Measurements from ENCODE around the gene PSORS1C1.

The PSORS1C1 gene

DNA sequence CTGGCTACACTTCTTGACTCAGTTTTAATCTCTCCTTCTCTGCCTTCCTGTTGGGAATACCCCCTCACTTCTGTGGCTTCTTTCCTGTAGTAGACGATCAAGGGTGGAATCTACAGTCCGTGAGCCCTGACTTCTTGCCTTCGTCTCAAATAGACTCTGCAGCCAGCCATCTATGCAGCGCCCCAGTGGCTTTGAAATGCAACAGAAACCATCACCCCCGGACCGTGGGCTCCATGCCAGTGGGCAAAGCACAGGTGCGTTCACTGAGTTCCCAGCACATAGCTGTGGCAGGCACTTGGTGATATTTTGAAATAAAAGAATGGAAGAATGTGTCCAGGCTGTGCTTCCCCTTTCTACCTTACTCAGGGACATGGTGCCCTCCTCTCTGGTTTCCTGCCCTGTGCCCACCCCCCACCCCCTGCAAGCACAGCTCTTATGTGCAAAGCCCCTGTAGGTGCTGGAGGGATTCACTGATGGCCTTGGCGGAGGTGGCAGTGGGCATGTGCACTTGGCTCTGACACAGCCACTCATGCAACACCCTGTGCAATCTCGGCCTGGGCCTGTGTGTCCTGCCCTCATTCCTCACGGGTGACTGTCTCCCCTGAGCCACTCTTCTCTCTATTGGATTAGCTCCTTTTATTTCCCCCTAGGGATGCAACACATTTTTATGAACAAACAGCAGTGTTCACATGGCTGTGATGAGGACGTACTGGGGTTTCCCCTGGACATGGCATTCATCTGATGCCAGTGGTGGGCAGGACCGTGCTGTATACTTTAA lies 11.2 kb downstream of the PSORS1C1 start:
- DNase-seq (ENCODE audit: low read depth in 2 of 3, low spot score in 2 of 3): no peak

DNA sequence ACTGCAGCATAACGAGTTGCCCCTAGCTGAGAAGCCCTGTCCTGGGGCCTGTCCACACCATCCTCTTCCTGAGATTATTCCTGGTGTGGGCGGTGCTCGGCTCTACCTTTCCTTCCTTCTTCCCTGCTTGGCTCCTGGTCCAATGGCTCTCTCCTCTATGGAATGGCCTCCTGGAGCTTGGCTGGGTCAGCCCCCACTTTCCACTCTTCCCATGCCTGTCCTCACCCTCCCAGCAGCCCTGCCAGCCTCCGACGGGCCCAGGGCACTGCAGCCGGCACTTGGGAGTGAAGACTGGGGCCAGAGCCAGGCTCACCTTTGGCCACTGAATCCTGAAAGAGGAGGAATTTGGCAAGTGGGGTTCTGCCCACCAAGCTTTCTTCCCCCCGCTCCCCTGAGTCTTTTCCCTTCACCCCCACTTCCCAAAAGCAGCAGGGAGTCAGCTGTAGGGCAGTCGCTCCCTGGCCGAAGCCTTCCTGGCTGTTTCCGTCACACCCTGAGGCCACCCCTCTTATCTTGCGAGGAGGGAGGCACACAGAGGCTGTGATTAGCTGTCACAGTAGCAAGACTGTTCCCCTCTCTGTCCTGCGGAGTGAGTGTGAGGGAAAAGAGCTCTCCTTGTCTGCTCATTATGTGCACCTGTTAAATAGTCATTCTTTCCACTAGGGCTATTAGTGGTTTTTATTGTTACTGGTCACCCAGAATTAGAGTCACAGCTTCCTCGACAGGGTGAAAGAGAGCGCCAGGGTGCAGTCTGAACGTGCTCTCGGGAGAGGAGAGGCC lies 12.0 kb downstream of the PSORS1C1 start:
- no peak for DNase-seq (ENCODE audit: low read depth in 2 of 3, low spot score in 2 of 3)

DNA sequence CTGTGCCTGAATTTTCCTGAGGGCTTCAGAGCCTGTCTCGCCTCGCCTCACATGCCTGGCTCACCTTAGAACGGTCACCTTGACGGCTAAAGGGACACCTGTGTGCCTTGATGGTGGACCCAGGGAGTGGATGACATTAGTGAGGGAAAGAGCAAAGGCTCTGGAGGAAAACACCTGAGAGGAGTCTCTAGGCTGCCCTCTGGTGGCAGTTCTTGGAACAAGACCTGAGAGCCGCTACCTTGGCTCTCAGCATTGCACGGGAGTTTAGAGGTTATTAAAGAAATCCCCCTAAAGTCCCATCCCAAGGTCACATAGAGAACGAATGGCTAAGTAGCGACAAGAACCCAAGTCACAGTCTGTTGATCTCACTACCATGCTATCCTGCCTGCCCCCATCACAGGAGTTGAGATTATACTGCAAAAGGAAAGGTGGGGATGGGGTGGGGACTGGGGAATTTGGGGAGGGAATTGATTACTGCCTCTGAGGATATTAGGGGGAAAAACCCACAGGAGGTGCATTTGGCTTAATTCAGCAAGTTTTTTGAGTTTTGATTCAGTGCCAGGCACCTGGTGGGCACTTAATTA lies 13.6 kb downstream of the PSORS1C1 start:
- DNase-seq (ENCODE audit: low read depth in 2 of 3, low spot score in 2 of 3): peak; percentile 23 to 59 (median 40)

DNA sequence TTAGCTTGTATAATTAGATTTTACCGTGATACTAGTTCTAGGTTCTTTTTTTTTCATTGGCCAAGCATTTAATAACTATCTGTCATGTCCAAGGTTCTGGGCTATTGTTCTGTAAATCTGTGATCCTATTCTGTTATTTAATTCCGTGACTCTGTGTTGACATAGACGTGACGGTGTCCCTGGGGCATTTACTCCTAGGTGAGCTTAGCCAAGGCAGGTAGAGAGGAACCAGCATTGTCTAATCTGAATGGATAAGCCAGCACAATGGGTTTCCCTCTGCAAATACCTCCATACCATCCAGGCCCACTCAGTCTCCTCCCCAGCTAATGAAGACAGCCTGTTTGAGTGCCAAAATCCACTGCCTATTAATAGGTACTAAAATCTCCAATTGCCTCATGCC lies 14.5 kb downstream of the PSORS1C1 start:
- no peak for DNase-seq (ENCODE audit: low read depth in 2 of 3, low spot score in 2 of 3)

DNA sequence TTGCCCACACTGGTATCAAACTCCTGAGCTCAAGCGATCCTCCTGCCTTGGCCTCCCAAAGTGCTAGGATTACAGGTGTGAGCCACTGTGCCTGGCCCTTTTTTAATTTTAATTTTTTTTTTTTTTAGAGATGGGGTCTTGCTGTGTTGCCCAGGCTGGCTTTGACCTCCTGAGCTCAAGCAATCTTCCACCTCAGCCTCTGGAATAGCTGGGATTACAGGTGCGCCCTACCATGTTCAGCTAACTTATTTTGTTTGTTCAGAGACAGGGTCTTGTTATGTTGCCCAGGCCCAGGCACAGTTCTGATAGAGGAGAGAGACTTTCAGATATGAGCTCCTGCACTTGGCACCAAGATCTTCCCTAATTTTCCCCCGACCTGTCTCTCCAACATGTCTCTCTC lies 16.2 kb downstream of the PSORS1C1 start:
- no peak for DNase-seq (ENCODE audit: low read depth in 2 of 3, low spot score in 2 of 3)

DNA sequence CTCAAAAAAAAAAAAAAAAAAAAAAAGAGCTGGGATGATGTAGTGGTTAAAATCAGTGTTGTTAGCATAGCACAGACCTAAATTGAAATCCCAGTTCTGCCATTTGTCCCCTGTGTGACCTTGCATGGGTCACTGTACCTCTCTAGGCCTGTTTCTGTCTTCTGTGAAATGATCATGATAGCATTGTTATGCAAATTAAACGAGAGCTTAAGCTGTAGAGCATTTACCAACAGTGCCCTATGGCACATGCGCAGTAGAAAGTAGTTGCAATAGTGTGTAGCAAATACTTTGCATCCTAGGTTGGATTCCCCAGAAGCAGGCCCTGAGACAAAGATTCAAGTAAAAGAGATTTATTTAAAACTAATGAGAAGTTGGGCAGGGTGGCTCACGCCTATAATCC lies 17.0 kb downstream of the PSORS1C1 start:
- no peak for DNase-seq (ENCODE audit: low read depth in 2 of 3, low spot score in 2 of 3)

DNA sequence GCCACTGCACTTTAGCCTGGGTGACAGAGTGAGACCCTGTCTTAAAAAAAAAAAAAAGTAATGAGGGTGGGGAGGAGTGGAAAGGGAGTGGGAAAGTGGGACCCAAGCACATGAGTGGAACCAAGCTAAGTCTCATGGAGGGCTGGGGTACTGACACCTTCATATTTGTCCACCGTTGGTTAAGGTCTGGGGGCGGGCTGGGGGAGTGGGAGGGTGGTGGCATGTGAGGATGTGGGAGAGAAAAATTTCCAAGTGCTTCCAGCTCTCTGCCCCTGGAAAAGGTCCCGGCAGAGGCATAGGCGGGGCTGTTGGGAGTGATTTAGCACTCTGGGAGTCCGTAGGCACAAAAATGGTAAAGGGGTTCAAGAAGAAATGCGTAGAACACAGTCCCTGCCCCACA lies 18.2 kb downstream of the PSORS1C1 start:
- no peak for DNase-seq (ENCODE audit: low read depth in 2 of 3, low spot score in 2 of 3)

DNA sequence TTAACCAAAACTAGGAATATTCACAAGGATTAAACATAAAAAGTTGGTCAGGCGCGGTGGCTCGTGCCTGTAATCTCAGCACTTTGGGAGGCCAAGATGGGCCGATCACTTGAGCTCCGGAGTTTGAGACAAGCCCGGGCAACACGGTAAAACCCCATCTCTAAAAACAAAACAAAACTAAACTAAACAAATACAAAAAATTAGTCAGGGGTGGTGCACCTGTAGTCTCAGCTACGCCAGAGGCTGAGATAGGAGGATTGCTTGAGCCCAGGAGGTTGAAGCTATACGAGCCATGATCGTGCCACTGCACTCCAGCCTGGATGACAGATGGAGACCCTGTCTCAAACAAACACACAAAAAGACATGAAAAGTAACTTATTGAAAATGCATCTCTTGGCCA lies 21.1 kb downstream of the PSORS1C1 start:
- no peak for DNase-seq (ENCODE audit: low read depth in 2 of 3, low spot score in 2 of 3)

DNA sequence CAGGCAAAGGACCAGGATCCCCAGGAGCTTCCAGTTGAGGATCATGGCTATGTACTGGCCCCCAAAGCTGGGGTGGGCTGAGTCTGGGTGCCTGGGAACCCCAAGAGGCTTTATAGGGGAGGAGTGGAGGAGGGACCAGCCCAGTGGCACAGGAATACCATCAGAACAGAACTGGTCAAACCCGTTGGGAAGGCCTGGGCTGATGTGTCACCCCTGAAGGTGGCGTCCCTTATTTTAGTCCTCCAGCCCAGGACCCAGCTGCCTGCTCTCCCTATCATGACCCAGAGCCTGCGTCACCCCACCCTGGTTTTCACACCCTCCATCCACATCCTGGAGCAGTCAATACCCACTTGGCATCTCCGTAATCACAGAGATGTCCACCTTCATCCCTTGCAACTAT lies 24.4 kb downstream of the PSORS1C1 start, which contains the start of gene PSORS1C2:
Gene PSORS1C2 (minus strand): TSS at position 85 of the 400 bp plus-strand sequence. CDS start 40 bp downstream, at position 45.
- DNase-seq (ENCODE audit: low read depth in 2 of 3, low spot score in 2 of 3): no peak

DNA sequence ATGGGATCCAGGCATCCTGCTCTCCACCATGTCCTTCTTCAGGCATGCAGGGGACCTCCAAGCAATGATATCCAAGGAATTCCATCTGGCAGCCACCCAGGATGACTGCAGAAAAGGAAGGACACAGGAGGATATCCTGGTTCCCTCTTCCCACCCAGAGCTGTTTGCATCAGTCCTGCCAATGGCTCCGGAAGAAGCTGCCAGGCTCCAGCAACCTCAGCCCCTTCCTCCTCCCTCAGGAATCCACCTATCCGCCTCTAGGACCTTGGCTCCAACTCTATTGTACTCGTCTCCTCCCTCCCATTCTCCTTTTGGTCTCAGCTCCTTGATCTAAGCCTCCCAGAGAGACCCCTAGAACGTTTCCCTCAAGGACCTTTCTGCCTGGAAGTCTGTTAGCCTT lies 25.0 kb downstream of the PSORS1C1 start:
- DNase-seq (ENCODE audit: low read depth in 2 of 3, low spot score in 2 of 3): no peak

DNA sequence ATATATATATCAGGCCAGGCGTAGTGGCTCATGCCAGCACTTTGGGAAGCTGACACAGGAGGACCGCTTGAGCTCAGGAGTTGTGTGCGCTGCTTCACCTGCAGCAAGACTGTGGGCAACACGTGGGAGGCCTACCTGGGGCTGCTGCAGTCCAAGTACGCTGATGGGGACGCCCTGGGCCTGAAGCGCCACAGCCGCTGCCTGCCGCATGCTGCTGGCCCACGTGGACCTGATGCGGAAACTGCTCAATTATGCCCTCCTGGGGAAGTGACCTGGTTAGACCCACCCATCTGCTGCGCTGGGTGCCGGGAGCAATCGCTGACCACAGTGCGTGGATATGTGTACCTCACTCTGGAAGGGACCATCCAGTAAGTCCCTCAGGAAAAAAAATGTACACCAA lies 26.0 kb downstream of the PSORS1C1 start:
- no peak for DNase-seq (ENCODE audit: low read depth in 2 of 3, low spot score in 2 of 3)

DNA sequence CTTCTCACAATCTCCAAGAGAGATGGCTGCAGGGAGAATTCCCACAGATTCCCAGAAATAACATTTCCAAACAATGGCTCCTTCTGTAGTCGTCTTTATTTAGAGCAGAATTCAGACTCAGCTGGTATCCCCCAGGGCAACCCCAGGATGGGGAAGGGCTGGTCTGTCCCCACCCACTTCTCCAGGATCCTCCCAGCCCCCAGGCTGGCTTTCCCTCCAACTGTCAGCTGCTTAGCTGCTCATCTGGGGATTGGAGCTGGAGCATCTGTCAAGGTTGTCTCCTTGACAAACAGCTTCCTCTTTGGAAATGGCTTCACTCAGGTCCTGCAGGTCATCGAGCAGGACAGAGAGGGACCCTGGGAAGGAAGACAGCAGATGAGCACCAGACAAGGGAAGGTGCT lies 27.8 kb downstream of the PSORS1C1 start:
- DNase-seq (ENCODE audit: low read depth in 2 of 3, low spot score in 2 of 3): no peak

DNA sequence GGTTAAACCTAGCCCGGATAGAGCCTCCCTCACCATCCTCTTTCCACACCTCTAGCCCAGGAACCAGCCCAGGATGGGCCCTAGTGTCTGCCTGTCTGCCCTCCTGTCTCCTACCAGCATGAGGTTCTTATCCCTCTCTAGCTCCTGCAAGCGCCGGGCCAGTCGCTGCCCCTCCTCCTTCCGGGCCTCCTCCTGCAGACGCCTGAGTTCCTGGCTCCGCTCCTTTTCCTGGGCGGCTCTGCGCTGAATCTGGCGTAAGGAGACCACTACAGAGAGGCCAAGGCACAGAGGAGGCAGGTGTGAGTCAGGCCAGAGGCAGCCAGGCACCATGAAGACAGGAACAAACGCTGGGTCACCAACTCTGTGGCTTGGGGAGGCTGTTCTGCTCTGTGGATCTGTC lies 28.5 kb downstream of the PSORS1C1 start:
- DNase-seq (ENCODE audit: low read depth in 2 of 3, low spot score in 2 of 3): no peak

DNA sequence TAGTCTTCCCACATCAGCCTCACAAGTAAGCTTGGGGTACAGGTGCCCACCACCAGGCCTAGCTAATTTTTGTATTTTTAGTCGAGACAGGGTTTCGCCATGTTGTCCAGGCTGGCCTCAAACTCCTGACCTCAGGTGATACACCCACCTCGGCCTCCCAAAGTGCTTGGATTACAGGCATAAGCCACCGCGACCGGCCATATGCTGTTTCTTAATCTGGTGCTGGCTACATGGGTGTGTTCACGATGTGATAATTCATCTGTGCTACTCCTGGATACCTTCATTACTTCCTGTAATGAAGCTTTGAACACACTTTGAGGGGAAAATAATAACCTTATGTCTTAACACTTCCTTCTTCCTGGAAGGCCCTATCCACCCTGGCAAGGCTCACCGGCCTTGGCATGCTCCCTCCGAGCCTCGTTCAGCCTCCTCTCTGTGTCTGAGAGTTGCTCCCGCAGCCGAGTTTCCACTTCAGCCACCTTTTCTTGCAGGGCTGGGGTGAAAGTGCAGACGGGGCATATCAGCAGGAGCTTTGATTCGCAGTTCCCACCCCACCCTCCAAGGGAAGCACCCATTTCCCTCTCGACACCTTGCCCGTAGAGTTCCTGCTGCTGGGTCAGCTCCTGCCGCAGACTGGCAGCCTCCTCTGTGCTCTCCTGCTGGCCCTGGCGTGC lies 29.8 kb downstream of the PSORS1C1 start:
- no peak for DNase-seq (ENCODE audit: low read depth in 2 of 3, low spot score in 2 of 3)

DNA sequence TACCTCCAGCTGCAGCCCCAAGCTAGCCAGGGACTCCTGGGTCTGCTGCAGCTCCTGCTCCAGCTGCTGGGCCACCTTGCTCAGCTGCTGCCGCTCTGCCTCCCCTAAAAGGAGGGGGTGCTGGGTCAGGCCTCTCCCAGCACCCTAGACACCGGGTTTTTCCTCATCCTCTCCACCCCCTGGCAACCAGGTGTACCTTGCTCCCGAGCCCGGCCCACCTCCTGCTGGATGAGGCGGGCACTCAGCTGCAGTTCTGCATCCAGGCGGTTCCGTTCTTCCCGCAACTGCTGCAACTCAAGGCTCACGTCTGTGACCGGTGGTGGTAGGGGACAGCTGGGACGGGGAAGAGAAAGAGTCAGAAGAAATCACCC lies 30.4 kb downstream of the PSORS1C1 start:
- DNase-seq (ENCODE audit: low read depth in 2 of 3, low spot score in 2 of 3): no peak

DNA sequence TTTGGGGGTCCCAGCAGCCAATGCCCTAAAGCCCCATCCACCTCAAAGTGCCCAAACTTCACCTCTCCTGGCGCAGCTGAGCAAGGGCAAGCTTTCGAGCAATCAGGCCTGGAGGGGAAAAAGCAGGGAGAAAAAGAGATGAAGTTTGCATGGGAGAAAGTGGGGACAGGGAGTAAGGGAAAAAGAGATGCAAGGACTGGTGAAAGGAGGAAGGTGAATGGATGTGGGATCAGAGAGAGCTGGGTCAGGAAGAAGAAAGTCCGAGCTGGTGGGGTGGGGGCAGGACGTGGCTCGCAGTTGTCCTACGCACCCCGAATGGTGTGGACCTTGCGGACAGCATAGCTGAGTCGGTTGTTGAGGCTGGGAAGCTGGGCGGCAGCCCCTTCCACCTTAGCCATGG lies 30.8 kb downstream of the PSORS1C1 start:
- no peak for DNase-seq (ENCODE audit: low read depth in 2 of 3, low spot score in 2 of 3)

DNA sequence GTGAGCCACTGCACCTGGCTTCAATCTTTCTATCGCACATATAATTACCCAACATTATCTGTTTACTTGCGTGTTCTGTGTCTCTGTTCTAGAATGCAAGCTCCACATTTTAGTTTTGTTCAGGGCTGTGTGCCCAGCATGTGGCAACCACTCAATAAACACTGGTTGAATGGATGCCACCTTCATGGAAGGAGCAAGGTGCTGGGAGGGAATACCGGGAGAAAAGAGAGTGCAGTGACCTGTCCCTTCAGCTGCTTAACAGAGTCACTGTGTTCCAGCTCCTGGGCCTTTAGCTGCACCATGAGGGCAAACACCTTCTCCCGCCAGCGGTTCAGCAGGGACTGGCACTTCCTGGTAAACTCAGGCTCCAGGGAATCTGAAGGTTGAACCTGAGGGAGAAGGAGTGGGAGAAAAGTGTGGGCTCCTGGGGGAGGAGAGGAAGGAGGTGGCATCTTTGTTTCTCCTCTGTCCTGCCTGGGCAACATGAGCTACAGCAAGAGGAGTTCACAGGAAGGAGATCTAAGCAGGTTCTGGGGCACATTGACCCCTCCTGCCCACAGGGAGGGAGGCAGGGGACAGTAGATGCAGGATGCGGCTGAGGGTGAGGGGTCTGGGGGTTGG lies 35.3 kb downstream of the PSORS1C1 start:
- DNase-seq (ENCODE audit: low read depth in 2 of 3, low spot score in 2 of 3): no peak

DNA sequence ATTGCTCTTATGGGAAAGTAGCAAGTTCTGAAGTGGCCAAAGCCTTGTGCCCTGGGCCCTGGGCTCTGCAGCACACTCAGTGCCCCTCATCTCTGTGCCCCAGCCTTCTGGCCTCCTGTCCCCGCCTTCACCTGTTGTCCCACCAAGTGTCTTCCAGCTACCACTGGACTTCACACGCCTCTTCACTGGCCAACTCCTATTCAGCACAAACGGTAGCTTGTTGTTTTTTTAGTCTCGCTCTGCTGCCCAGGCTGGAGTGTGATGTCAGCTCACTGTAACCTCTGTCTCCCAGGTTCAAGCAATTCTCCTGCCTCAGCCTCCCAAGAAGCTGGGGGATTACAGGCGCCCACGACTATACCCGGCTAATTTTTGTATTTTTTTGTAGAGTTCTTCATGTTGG lies 38.2 kb downstream of the PSORS1C1 start:
- DNase-seq (ENCODE audit: low read depth in 2 of 3, low spot score in 2 of 3): no peak

DNA sequence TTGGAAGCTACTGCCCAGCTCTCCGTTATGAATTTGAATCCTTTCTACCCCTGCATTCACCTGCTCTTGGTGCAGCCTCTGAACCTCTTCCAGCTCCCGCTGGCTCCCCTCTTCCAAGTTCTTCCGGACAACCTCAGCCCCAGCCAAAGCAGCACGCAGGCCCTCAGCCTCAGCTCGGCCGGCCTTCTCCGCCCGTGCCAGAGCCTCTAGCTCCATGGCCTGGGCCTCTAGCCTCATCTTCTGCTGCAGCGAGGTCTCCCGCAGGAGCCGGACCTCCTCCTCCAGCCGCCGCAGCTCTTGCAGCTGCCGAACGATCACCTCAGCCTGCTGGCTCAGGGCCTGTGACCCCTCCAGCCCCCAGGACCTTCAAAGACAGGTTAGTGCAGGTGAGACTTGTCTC lies 39.8 kb downstream of the PSORS1C1 start:
- DNase-seq (ENCODE audit: low read depth in 2 of 3, low spot score in 2 of 3): no peak

DNA sequence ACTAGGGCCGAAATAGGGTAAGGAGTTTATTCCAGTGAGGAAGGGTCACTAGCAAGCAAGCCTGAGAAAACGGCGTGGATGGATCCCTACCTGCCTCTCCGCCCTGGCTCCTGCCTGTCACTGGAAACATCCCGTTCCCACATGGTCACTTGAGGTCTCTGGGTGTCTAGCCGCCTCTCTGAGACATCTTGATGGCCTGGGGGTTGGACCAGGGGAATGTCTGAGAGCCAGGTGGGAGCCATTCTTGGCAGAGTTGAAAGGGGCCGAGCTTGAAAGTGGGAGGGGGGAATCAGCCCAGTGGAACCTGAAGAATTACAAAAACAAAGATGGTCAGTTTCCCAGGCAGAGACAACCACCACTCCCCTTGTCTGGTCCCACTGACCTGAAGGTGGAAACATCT lies 42.0 kb downstream of the PSORS1C1 start:
- DNase-seq (ENCODE audit: low read depth in 2 of 3, low spot score in 2 of 3): no peak

DNA sequence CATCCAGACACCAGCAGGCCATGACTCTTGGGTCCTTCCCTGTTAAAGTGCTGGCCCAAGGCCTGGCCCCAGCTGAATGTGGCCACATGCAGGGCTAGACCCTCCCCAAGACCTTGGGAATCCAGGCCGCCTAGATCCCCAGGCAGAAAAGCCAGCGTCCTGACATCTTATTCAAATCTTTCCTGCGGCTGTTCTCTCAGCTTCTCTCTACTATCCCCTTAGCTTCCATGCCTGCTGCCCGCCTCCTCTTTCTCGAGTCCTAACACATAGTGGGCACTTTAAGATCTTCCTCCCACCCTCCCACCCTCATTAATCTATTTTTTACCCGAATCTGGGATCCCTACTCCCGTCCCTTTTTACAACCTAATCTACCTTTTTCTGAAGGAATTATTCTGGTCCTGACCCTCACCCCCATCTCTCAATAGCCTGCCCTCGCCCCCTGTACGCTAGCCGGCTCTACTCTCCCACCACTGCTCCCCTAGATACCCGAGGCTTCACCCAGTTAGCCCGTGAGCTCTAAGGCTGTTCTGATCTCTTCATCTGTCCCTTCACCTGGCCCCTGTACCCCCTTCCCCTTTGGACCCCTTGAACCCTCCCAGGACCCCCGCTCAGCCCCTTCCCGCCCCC lies 43.0 kb downstream of the PSORS1C1 start, which contains the start of gene CCHCR1:
Gene CCHCR1 (minus strand): TSS at position 290 of the 627 bp plus-strand sequence. CDS start 202 bp downstream, at position 88.
- no peak for DNase-seq (ENCODE audit: low read depth in 2 of 3, low spot score in 2 of 3)

All from activated CD8-positive, alpha-beta memory T cell treated with anti-CD3 and anti-CD28 coated beads for 48 hours (primary cell).